OCI-LY7 (cell line): ENCODE results near the gene C17orf78.

Source experiments
- CTCF ChIP-seq: fragments of 200-600 bp; sonication (generic); conservative IDR thresholded peaks from 2 replicates; pipeline ENCODE4 v1.5.1; 2014; ENCODE audit warnings: mild to moderate bottlenecking, antibody characterized with exemption, low read length, moderate library complexity, mixed read lengths
- EZH2phosphoT487 ChIP-seq: fragments of 200-600 bp; sonication (generic); IDR thresholded peaks from 2 replicates; pipeline ENCODE4 v1.6.1; 2018; ENCODE audit warnings: low read depth, borderline replicate concordance, mild to moderate bottlenecking, mixed run types, antibody characterized with exemption, low read length, moderate library complexity, mixed read lengths

- no peak for TF ChIP-seq CTCF
- TF ChIP-seq EZH2phosphoT487, result no peak
These were observed 17.5 kb upstream of the C17orf78 start for GRCh38 chr17:37358098-37358829.
